SK-N-SH treated with all-trans-retinoic acid at 6 μM for 48 hours (cell line): Measurements from ENCODE around the gene SYPL1.

Experiments
- ATAC-seq: fragments of 200-7000 bp; cut with Tn5 transposase; 3 replicates; pipeline ENCODE4 v1.9.1; 2020; ENCODE audit warnings: mild to moderate bottlenecking, moderate library complexity
- ARNTL ChIP-seq: fragments of 450-650 bp; formaldehyde crosslinking; IDR thresholded peaks from 2 replicates; pipeline ENCODE4 v1.5.0; 2020; ENCODE audit warnings: low read depth, mild to moderate bottlenecking, moderate library complexity, borderline replicate concordance
- BACH2 ChIP-seq: fragments of 250-450 bp; sonication (Bioruptor Pico); IDR thresholded peaks from 2 replicates; pipeline ENCODE4 v1.9.0; 2021; ENCODE audit warnings: mild to moderate bottlenecking, borderline replicate concordance
- CREB5 ChIP-seq: fragments of 250-450 bp; sonication (Bioruptor Pico); IDR thresholded peaks from 2 replicates; pipeline ENCODE4 v1.5.1; 2020; ENCODE audit warnings: low read depth, mild to moderate bottlenecking, moderate library complexity
- CSDC2 ChIP-seq: fragments of 250-450 bp; sonication (Bioruptor Pico); IDR thresholded peaks from 2 replicates; pipeline ENCODE4 v1.5.0; 2020; ENCODE audit warnings: mild to moderate bottlenecking, moderate library complexity
- CSRNP3 ChIP-seq: fragments of 250-450 bp; sonication (Bioruptor Pico); IDR thresholded peaks from 2 replicates; pipeline ENCODE4 v1.5.1; 2021; ENCODE audit warnings: mild to moderate bottlenecking, moderate library complexity
- ESRRG ChIP-seq: fragments of 250-450 bp; sonication (Bioruptor Pico); IDR thresholded peaks from 2 replicates; pipeline ENCODE4 v1.6.1; 2021; ENCODE audit warnings: mild to moderate bottlenecking
- GLIS3 ChIP-seq: fragments of 250-450 bp; sonication (Bioruptor Pico); IDR thresholded peaks from 2 replicates; pipeline ENCODE4 v1.5.0; 2020; ENCODE audit warnings: mild to moderate bottlenecking, moderate library complexity
- ISL1 ChIP-seq: fragments of 250-450 bp; sonication (Bioruptor Pico); IDR thresholded peaks from 2 replicates; pipeline ENCODE4 v2.1.2; 2022; ENCODE audit warnings: mild to moderate bottlenecking, moderate library complexity
- OSR1 ChIP-seq: fragments of 250-450 bp; sonication (Bioruptor Pico); IDR thresholded peaks from 2 replicates; pipeline ENCODE4 v1.8.0; 2022; ENCODE audit warnings: moderate library complexity, mild to moderate bottlenecking, inconsistent platforms
- PATZ1 ChIP-seq: fragments of 250-450 bp; sonication (Bioruptor Pico); IDR thresholded peaks from 2 replicates; pipeline ENCODE4 v1.8.0; 2020; ENCODE audit warnings: mild to moderate bottlenecking, moderate library complexity, borderline replicate concordance
- POU6F1 ChIP-seq: fragments of 250-450 bp; sonication (Bioruptor Pico); IDR thresholded peaks from 2 replicates; pipeline ENCODE4 v1.8.0; 2021; ENCODE audit warnings: low read depth, mild to moderate bottlenecking, moderate library complexity, borderline replicate concordance
- PPARA ChIP-seq: fragments of 250-450 bp; sonication (Bioruptor Pico); IDR thresholded peaks from 2 replicates; pipeline ENCODE4 v1.5.0; 2020; ENCODE audit warnings: mild to moderate bottlenecking, borderline replicate concordance
- RARB ChIP-seq: fragments of 250-450 bp; sonication (Bioruptor Pico); IDR thresholded peaks from 2 replicates; pipeline ENCODE4 v1.8.0; 2021; ENCODE audit warnings: mild to moderate bottlenecking, moderate library complexity
- SNAI2 ChIP-seq: fragments of 250-450 bp; sonication (Bioruptor Pico); IDR thresholded peaks from 2 replicates; pipeline ENCODE4 v1.5.0; 2020; ENCODE audit warnings: mild to moderate bottlenecking, moderate library complexity
- TCF4 ChIP-seq: fragments of 250-450 bp; sonication (Bioruptor Pico); IDR thresholded peaks from 2 replicates; pipeline ENCODE4 v1.8.0; 2021; ENCODE audit warnings: mild to moderate bottlenecking, moderate library complexity, borderline replicate concordance
- TOX ChIP-seq: fragments of 250-450 bp; sonication (Bioruptor Pico); IDR thresholded peaks from 2 replicates; pipeline ENCODE4 v1.8.0; 2021; ENCODE audit warnings: mild to moderate bottlenecking, moderate library complexity, borderline replicate concordance
- TSHZ2 ChIP-seq: fragments of 250-450 bp; sonication (Bioruptor Pico); IDR thresholded peaks from 2 replicates; pipeline ENCODE4 v1.5.0; 2020; ENCODE audit warnings: mild to moderate bottlenecking, moderate library complexity
- ZC3H10 ChIP-seq: fragments of 250-450 bp; sonication (Bioruptor Pico); IDR thresholded peaks from 2 replicates; pipeline ENCODE4 v1.5.1; 2021; ENCODE audit warnings: mild to moderate bottlenecking, moderate library complexity
- ZFP3 ChIP-seq: fragments of 250-450 bp; sonication (Bioruptor Pico); IDR thresholded peaks from 2 replicates; pipeline ENCODE4 v1.5.0; 2020; ENCODE audit warnings: mild to moderate bottlenecking, moderate library complexity
- ZFP30 ChIP-seq: fragments of 450-650 bp; formaldehyde crosslinking; IDR thresholded peaks from 2 replicates; pipeline ENCODE4 v1.5.0; 2022; ENCODE audit warnings: mild to moderate bottlenecking, moderate library complexity
- ZNF565 ChIP-seq: fragments of 450-650 bp; formaldehyde crosslinking; conservative IDR thresholded peaks from 2 replicates; pipeline ENCODE4 v1.5.0; 2020; ENCODE audit warnings: low read depth, mild to moderate bottlenecking, moderate library complexity
- ZNF70 ChIP-seq: fragments of 450-650 bp; formaldehyde crosslinking; IDR thresholded peaks from 2 replicates; pipeline ENCODE4 v1.5.0; 2020; ENCODE audit warnings: mild to moderate bottlenecking, moderate library complexity
- ZNF8 ChIP-seq: fragments of 450-650 bp; formaldehyde crosslinking; IDR thresholded peaks from 2 replicates; pipeline ENCODE4 v1.5.0; 2020; ENCODE audit warnings: mild to moderate bottlenecking, moderate library complexity

The SYPL1 gene

GRCh38 chr7:106125417-106125816 is 13.3 kb upstream of the SYPL1 start:
- no peak for TF ChIP-seq GLIS3
- no peak for TF ChIP-seq ZNF565
- no peak for TF ChIP-seq PPARA (CRISPR knock-in tag)
- TF ChIP-seq SNAI2, result no peak
- TF ChIP-seq ZFP30, result no peak
- no peak for ATAC-seq

GRCh38 chr7:106124186-106124585 is 12.1 kb upstream of the SYPL1 start:
- TF ChIP-seq ISL1 (CRISPR knock-in tag) (peak; percentile 71), ZNF8 (CRISPR knock-in tag) (no peak)
- ATAC-seq, result no peak

- no peak for ATAC-seq
- no peak for TF ChIP-seq ZC3H10 (CRISPR knock-in tag)
- TF ChIP-seq ISL1 (CRISPR knock-in tag), result no peak
- no peak for TF ChIP-seq ESRRG (CRISPR knock-in tag)
- no peak for TF ChIP-seq CREB5
- no peak for TF ChIP-seq ZNF70 (CRISPR knock-in tag)
- TF ChIP-seq BACH2 (CRISPR knock-in tag), result no peak
- TF ChIP-seq GLIS3, result no peak
- TF ChIP-seq SNAI2, result no peak
- no peak for TF ChIP-seq OSR1 (CRISPR knock-in tag)
- no peak for TF ChIP-seq PATZ1 (CRISPR knock-in tag)
Measured at GRCh38 chr7:106122713-106123112, 10.6 kb upstream of the SYPL1 start.

GRCh38 chr7:106121189-106121810 is 9.2 kb upstream of the SYPL1 start:
- no peak for ATAC-seq
- TF ChIP-seq GLIS3, result no peak
- no peak for TF ChIP-seq CSDC2 (CRISPR knock-in tag)
- no peak for TF ChIP-seq TOX (CRISPR knock-in tag)

- ATAC-seq, result no peak
- no peak for TF ChIP-seq ZNF565
- no peak for TF ChIP-seq ARNTL (CRISPR knock-in tag)
- no peak for TF ChIP-seq SNAI2
- no peak for TF ChIP-seq CSRNP3
- no peak for TF ChIP-seq RARB (CRISPR knock-in tag)
- TF ChIP-seq ZFP30, result no peak
- no peak for TF ChIP-seq TSHZ2 (CRISPR knock-in tag)
- no peak for TF ChIP-seq PPARA (CRISPR knock-in tag)
- TF ChIP-seq ZC3H10 (CRISPR knock-in tag), result no peak
- no peak for TF ChIP-seq ISL1 (CRISPR knock-in tag)
- no peak for TF ChIP-seq TOX (CRISPR knock-in tag)
- TF ChIP-seq ZFP3 (CRISPR knock-in tag), result no peak
- TF ChIP-seq POU6F1 (CRISPR knock-in tag), result no peak
- no peak for TF ChIP-seq ZNF8 (CRISPR knock-in tag)
- TF ChIP-seq CSDC2 (CRISPR knock-in tag), result no peak
- TF ChIP-seq BACH2 (CRISPR knock-in tag), result no peak
- TF ChIP-seq TCF4, result no peak
- TF ChIP-seq CREB5, result no peak
- TF ChIP-seq ZNF70 (CRISPR knock-in tag), result no peak
- no peak for TF ChIP-seq GLIS3
Measured at GRCh38 chr7:106120500-106120899, 8.4 kb upstream of the SYPL1 start.
